Activated naive CD4-positive, alpha-beta T cell treated with anti-CD3 and anti-CD28 coated beads, Interleukin-2, amount 50 U/mL, for 72 hours (primary cell): Measurements from ENCODE around the gene ZER1. TPM values are rescaled to one million over a fixed set of nuclear protein-coding genes. Genes with fewer than 3 reads are reported as not detected.
A peak's percentile ranks its signal among the peaks of the same experiment; 100 is the strongest.
"Not testable (repeated sequence)": the region's sequence is repeated elsewhere in the genome, so short reads cannot be mapped to it uniquely, and the experiment has no call there.

Experiments used
- ATAC-seq, 2 donors: fragments of 150-1000 bp; cut with Tn5 transposase; 2 replicates each; pipeline ENCODE4 v1.10.0; 2021; ENCODE audit warnings: mild to moderate bottlenecking in 2 of 2, moderate library complexity in 2 of 2
- DNase-seq, 2 donors: peaks; one replicate each; pipeline ENCODE4 v3.0.0; 2021 to 2022; ENCODE audit warnings: low spot score in 2 of 2
- H3K27ac Mint-ChIP-seq, 2 donors: one replicate each; pipeline ENCODE4 v1.8.0; 2022; ENCODE audit warnings: mild to moderate bottlenecking in 2 of 2, mixed read lengths in 2 of 2
- H3K36me3 Mint-ChIP-seq, 2 donors: one replicate each; pipeline ENCODE4 v1.8.0; 2022; ENCODE audit warnings: mixed read lengths in 2 of 2
- H3K9me3 Mint-ChIP-seq, 2 donors: one replicate each; pipeline ENCODE4 v1.8.0; 2022; ENCODE audit warnings: mixed read lengths in 2 of 2
- total RNA-seq, 2 donors: library from RNA; stranded (reverse); gene quantifications; one replicate each; pipeline ENCODE4 v1.2.3, GENCODE V29; 2022

ZER1 gene
- total RNA-seq, 2 donors from 2014 or later: 17.3 to 24.9 TPM

- H3K27ac Mint-ChIP-seq: peak overlapping the region in 1 of 2 donors; percentile 78
- not testable (repeated sequence) for H3K36me3 Mint-ChIP-seq, ATAC-seq, DNase-seq, H3K9me3 Mint-ChIP-seq
Measured at GRCh38 chr9:128794961-128795360, 23.2 kb upstream of the ZER1 start.

- H3K36me3 Mint-ChIP-seq: no peaks in the 10 kb centered on the region
- peak overlapping the region; percentile 31 to 40 for H3K27ac Mint-ChIP-seq
- ATAC-seq (peak in 1 of 2 donors; percentile 47), DNase-seq (no peak)
- H3K9me3 Mint-ChIP-seq: no peaks in the 10 kb centered on the region
Measured at GRCh38 chr9:128792978-128793686, 21.4 kb upstream of the ZER1 start.

- no peak for DNase-seq
- peak overlapping the region; percentile 9 to 31 for H3K27ac Mint-ChIP-seq
- no peak for ATAC-seq
- H3K36me3 Mint-ChIP-seq: peaks cover 6 to 7% of the 10 kb centered on the region in 2 donors
- H3K9me3 Mint-ChIP-seq: no peaks in the 10 kb centered on the region
Measured at GRCh38 chr9:128792134-128792533, 20.4 kb upstream of the ZER1 start.

- Mint-ChIP-seq H3K9me3 (no peaks in the 10 kb centered on the region), H3K36me3 (peaks cover 6 to 7% of the 10 kb centered on the region in 2 donors), H3K27ac (peak overlapping the region; percentile 60 to 90)
Measured at GRCh38 chr9:128790536-128790935, 18.8 kb upstream of the ZER1 start.

GRCh38 chr9:128788445-128788844 is 16.7 kb upstream of the ZER1 start:
- Mint-ChIP-seq H3K36me3 (peaks cover 6 to 7% of the 10 kb centered on the region in 2 donors), H3K9me3 (no peaks in the 10 kb centered on the region), H3K27ac (peak overlapping the region; percentile 85 to 96)
- no peak for ATAC-seq
- no peak for DNase-seq

More at GRCh38 chr9:128790536-128790935, 18.8 kb upstream of the ZER1 start:
- DNase-seq (no peak), ATAC-seq (no peak)

GRCh38 chr9:128787659-128788058 is 15.9 kb upstream of the ZER1 start:
- H3K36me3 Mint-ChIP-seq: peaks cover 6 to 7% of the 10 kb centered on the region in 2 donors

GRCh38 chr9:128786681-128787601 is 15.2 kb upstream of the ZER1 start, which contains the start of gene TBC1D13:
TBC1D13 (plus strand) TSS chr9:128787253; CDS start chr9:128787354, 101 bp downstream.
- Mint-ChIP-seq H3K27ac (peak within 1 kb of the TSS; percentile 85 to 97), H3K36me3 (peaks cover 6 to 7% of the 10 kb centered on the region in 2 donors), H3K9me3 (no peaks in the 10 kb centered on the region)
- DNase-seq (peak; percentile 86 to 91), ATAC-seq (peak; percentile 98 to 99)

More at GRCh38 chr9:128787659-128788058, 15.9 kb upstream of the ZER1 start:
- DNase-seq: no peak
- H3K27ac Mint-ChIP-seq: peak overlapping the region; percentile 85 to 96
- peak in 1 of 2 donors; percentile 17 for ATAC-seq
- H3K9me3 Mint-ChIP-seq: no peaks in the 10 kb centered on the region

GRCh38 chr9:128785427-128785826 is 13.7 kb upstream of the ZER1 start:
- Mint-ChIP-seq H3K36me3 (peaks cover 7 to 11% of the 10 kb centered on the region in 2 donors), H3K9me3 (peaks cover 3 to 4% of the 10 kb centered on the region in 2 donors), H3K27ac (no peak overlapping the region)
- DNase-seq: no peak
- ATAC-seq: no peak

- peaks cover 3 to 4% of the 10 kb centered on the region in 2 donors for H3K9me3 Mint-ChIP-seq
- H3K36me3 Mint-ChIP-seq: peaks cover 4 to 8% of the 10 kb centered on the region in 2 donors
Measured at GRCh38 chr9:128782669-128783068, 10.9 kb upstream of the ZER1 start.

GRCh38 chr9:128781187-128782070 is 9.7 kb upstream of the ZER1 start:
- DNase-seq: no peak
- H3K9me3 Mint-ChIP-seq: peaks cover 3 to 4% of the 10 kb centered on the region in 2 donors
- H3K27ac Mint-ChIP-seq: peak overlapping the region in 1 of 2 donors; percentile 78
- peaks cover 0 to 5% of the 10 kb centered on the region in 2 donors for H3K36me3 Mint-ChIP-seq
- peak in 1 of 2 donors; percentile 64 for ATAC-seq

More at GRCh38 chr9:128782669-128783068, 10.9 kb upstream of the ZER1 start:
- ATAC-seq (no peak), DNase-seq (no peak)
- H3K27ac Mint-ChIP-seq: no peak overlapping the region

- not testable (repeated sequence) for H3K27ac Mint-ChIP-seq, H3K36me3 Mint-ChIP-seq, H3K9me3 Mint-ChIP-seq, ATAC-seq, DNase-seq
Measured at GRCh38 chr9:128780093-128780492, 8.4 kb upstream of the ZER1 start.

GRCh38 chr9:128774804-128775203 is 3.1 kb upstream of the ZER1 start:
- Mint-ChIP-seq H3K27ac (no peak overlapping the region), H3K36me3 (peaks cover 0 to 7% of the 10 kb centered on the region in 2 donors), H3K9me3 (peaks cover 0 to 5% of the 10 kb centered on the region in 2 donors)
- no peak for DNase-seq
- no peak for ATAC-seq

GRCh38 chr9:128773049-128773448 is 1.3 kb upstream of the ZER1 start:
- Mint-ChIP-seq H3K9me3 (peaks cover 0 to 5% of the 10 kb centered on the region in 2 donors), H3K27ac (peak overlapping the region in 1 of 2 donors; percentile 94), H3K36me3 (peaks cover 0 to 7% of the 10 kb centered on the region in 2 donors)
- no peak for DNase-seq
- no peak for ATAC-seq

GRCh38 chr9:128771094-128771721 is 519 bp downstream of the ZER1 start:
- H3K9me3 Mint-ChIP-seq: peaks cover 0 to 5% of the 10 kb centered on the region in 2 donors
- peaks cover 0 to 7% of the 10 kb centered on the region in 2 donors for H3K36me3 Mint-ChIP-seq
- ATAC-seq (peak; percentile 39 to 40), DNase-seq (peak in 1 of 2 donors; percentile 27)
- H3K27ac Mint-ChIP-seq: peak overlapping the region; percentile 94 to 98

- peaks cover 0 to 5% of the 10 kb centered on the region in 2 donors for H3K9me3 Mint-ChIP-seq
- peaks cover 0 to 7% of the 10 kb centered on the region in 2 donors for H3K36me3 Mint-ChIP-seq
- no peak for ATAC-seq
Measured at GRCh38 chr9:128770286-128771030, 1.3 kb downstream of the ZER1 start.

More at GRCh38 chr9:128770286-128771030, 1.3 kb downstream of the ZER1 start:
- H3K27ac Mint-ChIP-seq: peak overlapping the region; percentile 94 to 98
- no peak for DNase-seq
